Measurements from ENCODE around the gene TTC9B.

GRCh38 chr19:40217027-40217810 is 965 bp downstream of the TTC9B start:
- TF ChIP-seq GATA2 (IDR thresholded peaks at IDR 0.05; ENCODE audit: low read depth, low read length) (no peak), GATA3 (IDR thresholded peaks at IDR 0.05; ENCODE audit: low read depth, low read length) (no peak)
